ENCODE data around the gene WWP2.

The WWP2 gene

GRCh38 chr16:69858191-69859104, 96.3 kb downstream of the WWP2 start:
- no peak for DNase-seq (ENCODE audit: low read depth, low spot score)

- DNase-seq (ENCODE audit: low read depth, low spot score): no peak
These were observed 97.2 kb downstream of the WWP2 start for GRCh38 chr16:69859105-69859989.

- no peak for DNase-seq (ENCODE audit: low read depth, low spot score)
These were observed 98.4 kb downstream of the WWP2 start for GRCh38 chr16:69860233-69861231.

- no peak for DNase-seq (ENCODE audit: low read depth, low spot score)
These were observed 99.3 kb downstream of the WWP2 start for GRCh38 chr16:69861292-69862030.

- DNase-seq (ENCODE audit: low read depth, low spot score): no peak
These were observed 101.5 kb downstream of the WWP2 start for GRCh38 chr16:69863401-69864281.

- DNase-seq (ENCODE audit: low read depth, low spot score): no peak
These were observed 103.6 kb downstream of the WWP2 start for GRCh38 chr16:69865701-69866100.

- DNase-seq (ENCODE audit: low read depth, low spot score): no peak
These were observed 105.8 kb downstream of the WWP2 start for GRCh38 chr16:69867784-69868560.

- DNase-seq (ENCODE audit: low read depth, low spot score): no peak
These were observed 108.6 kb downstream of the WWP2 start for GRCh38 chr16:69870761-69871160.

- no peak for DNase-seq (ENCODE audit: low read depth, low spot score)
These were observed 109.6 kb downstream of the WWP2 start for GRCh38 chr16:69871708-69872107.

- no peak for DNase-seq (ENCODE audit: low read depth, low spot score)
These were observed 110.8 kb downstream of the WWP2 start for GRCh38 chr16:69872888-69873287.

GRCh38 chr16:69873783-69874182, 111.7 kb downstream of the WWP2 start:
- DNase-seq (ENCODE audit: low read depth, low spot score): no peak

- no peak for DNase-seq (ENCODE audit: low read depth, low spot score)
These were observed 112.1 kb downstream of the WWP2 start for GRCh38 chr16:69874271-69874670.

- no peak for DNase-seq (ENCODE audit: low read depth, low spot score)
These were observed 118.6 kb downstream of the WWP2 start for GRCh38 chr16:69880640-69881133.

GRCh38 chr16:69881141-69881540, 119.0 kb downstream of the WWP2 start:
- DNase-seq (ENCODE audit: low read depth, low spot score): no peak

GRCh38 chr16:69883744-69884143, 121.6 kb downstream of the WWP2 start:
- no peak for DNase-seq (ENCODE audit: low read depth, low spot score)

GRCh38 chr16:69885722-69886121, 123.6 kb downstream of the WWP2 start:
- DNase-seq (ENCODE audit: low read depth, low spot score): no peak

GRCh38 chr16:69886726-69887125, 124.6 kb downstream of the WWP2 start:
- no peak for DNase-seq (ENCODE audit: low read depth, low spot score)

GRCh38 chr16:69888005-69888590, 126.0 kb downstream of the WWP2 start:
- DNase-seq (ENCODE audit: low read depth, low spot score): no peak

Data from smooth muscle cell of the brain vasculature (primary cell).